GM12874 (cell line): ENCODE measurements around the gene MRPS18B.

Experiments
- TF ChIP-seq, protein P1 (sequence below): IDR thresholded peaks from 2 replicates; pipeline ENCODE4 v1.5.1; 2011; ENCODE audit warnings: low read depth, mild to moderate bottlenecking, control low read depth, low read length, moderate library complexity; ENCODE audit not compliant: insufficient read depth

MRPS18B gene

DNA sequence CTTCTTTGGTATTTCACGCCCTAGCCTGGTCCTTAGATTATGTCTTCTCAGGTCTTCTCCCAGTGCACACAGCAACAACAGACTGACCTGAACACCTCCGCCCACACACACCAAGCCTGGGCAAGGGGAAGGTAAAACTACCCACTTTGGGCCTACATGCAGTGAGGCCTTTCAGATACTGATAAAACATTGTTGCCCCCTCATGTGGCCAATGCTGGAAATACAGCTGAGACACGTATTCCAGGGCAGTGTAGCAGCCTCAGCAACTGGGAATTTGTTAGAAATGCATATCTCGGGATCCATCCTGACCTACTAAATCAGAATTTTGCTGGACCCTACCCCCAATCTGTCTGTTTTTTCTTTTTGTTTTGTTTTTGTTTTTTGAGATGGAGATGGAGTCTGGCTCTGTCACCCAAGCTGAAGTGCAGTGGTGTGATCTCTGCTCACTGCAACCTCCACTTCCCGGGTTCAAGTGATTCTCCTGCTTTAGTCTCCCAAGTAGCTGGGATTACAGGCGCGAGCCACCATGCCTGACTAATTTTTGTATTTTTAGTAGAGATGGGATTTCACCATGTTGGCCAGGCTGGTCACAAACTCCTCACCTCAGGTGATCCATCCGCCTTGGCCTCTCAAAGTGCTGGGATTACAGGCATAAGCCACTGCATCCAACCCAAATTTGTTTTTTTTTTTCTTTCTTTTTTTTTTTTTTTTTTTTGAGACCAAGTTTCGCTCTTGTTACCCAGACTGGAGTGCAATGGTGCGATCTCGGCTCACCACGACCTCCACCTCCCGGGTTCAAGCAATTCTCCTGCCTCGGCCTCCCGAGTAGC is 20.1 kb upstream of the MRPS18B start:
- TF ChIP-seq, protein P1, sequence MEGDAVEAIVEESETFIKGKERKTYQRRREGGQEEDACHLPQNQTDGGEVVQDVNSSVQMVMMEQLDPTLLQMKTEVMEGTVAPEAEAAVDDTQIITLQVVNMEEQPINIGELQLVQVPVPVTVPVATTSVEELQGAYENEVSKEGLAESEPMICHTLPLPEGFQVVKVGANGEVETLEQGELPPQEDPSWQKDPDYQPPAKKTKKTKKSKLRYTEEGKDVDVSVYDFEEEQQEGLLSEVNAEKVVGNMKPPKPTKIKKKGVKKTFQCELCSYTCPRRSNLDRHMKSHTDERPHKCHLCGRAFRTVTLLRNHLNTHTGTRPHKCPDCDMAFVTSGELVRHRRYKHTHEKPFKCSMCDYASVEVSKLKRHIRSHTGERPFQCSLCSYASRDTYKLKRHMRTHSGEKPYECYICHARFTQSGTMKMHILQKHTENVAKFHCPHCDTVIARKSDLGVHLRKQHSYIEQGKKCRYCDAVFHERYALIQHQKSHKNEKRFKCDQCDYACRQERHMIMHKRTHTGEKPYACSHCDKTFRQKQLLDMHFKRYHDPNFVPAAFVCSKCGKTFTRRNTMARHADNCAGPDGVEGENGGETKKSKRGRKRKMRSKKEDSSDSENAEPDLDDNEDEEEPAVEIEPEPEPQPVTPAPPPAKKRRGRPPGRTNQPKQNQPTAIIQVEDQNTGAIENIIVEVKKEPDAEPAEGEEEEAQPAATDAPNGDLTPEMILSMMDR = peak; percentile 78

DNA sequence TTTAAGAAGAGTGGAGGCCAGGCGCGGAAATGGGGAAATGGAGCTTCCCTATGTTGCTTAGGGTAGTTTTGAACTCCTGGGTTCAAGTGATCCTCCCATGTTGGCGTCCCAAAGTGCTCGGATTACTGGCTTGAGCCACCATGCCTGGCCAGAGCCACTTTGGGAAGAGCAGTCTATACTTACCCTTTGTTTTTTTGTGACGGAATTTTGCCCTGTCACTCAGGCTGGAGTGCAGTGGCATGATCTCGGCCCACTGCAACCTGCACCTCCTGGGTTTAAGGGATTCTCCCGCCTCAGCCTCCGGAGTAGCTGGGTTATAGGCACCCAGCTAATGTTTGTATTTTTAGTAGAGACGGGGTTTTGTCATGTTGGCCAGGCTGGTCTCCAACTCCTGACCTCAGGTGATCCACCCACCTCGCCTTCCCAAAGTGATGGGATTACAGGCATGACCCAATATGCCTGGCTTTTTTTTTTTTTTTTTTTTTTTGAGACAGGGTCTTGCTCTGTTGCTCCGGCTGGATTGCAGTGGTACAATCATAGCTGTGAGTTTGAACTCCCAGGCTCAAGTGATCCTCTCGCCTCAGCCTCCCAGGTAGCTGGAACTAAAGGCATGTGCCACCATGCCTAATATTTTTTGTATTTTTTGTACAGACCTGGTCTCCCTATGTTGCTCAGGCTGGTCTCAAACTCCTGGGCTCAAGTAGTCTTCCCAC is 18.6 kb upstream of the MRPS18B start:
- TF ChIP-seq, protein P1 = no peak

DNA sequence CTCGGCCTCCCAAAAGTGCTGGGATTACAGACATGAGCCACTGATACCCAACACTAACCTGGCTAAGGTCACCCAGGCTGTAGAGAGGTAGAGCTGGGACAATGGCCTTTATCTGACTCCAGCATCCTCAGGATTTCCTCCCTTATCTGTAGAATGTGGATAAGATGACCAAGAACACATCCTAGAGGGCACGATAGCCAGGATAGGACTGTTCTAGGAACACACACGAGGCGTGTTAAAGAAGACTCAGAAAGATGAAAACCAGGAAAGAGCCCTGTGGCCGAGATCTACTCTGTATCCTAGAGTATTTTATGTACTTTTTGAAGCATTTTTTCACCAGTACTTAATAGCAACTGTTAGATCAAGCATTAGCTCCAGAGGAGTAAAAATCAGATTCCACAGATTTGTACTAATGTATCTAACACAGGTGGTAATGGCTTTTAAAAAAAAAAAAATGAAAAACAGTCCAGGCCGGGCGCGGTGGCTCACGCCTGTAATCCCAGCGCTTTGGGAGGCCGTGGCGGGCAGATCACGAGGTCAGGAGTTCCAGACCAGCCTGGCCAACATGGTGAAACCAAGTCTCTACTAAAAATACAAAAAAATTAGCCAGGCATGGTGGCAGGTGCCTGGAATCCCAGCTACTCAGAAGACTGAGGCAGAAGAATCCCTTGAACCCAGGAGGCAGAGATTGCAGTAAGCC is 17.9 kb upstream of the MRPS18B start:
- TF ChIP-seq, protein P1 = no peak

DNA sequence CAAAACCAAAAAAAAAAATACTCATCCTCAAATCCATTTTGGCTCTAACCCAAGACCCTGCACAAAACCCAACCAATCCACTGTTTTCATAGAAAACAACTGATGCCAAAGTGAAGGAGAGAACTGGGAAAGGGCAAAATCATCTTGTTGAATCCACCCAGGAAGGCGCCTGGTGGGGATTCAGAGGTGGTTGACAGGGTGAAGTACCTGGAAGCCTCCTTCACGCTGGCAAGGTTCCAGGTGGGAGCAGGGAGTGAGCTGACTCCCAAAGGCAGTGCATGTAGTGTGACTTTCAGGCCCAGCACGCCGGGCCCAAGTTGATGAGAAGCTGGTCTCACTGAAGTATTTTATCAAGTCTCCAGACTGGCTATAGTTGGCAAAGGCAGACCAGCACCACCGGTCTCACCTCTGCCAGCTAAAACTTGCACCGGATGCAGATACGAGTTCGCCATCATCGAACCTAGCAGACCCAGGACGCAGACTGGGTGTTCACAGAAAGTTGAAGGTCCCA is 17.1 kb upstream of the MRPS18B start:
- TF ChIP-seq, protein P1 = no peak

DNA sequence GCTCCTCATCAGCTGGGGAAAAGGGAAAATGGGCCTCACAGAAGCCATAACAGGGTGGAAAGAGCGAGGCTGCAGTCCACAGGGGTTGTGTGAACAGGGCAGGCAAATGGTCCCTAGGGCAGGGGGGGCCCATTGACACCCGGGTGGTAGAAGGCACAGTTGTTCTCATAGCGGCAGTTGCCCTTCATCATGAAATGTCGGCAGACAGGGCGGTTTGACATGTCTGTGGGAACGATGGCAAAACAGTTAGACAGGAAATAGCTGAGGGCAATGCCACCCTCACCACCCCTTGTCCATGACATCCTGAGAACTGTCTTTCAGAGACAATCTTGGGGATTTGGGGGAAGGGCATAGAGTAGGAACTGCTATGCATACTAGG is 16.2 kb upstream of the MRPS18B start:
- TF ChIP-seq, protein P1 = no peak

DNA sequence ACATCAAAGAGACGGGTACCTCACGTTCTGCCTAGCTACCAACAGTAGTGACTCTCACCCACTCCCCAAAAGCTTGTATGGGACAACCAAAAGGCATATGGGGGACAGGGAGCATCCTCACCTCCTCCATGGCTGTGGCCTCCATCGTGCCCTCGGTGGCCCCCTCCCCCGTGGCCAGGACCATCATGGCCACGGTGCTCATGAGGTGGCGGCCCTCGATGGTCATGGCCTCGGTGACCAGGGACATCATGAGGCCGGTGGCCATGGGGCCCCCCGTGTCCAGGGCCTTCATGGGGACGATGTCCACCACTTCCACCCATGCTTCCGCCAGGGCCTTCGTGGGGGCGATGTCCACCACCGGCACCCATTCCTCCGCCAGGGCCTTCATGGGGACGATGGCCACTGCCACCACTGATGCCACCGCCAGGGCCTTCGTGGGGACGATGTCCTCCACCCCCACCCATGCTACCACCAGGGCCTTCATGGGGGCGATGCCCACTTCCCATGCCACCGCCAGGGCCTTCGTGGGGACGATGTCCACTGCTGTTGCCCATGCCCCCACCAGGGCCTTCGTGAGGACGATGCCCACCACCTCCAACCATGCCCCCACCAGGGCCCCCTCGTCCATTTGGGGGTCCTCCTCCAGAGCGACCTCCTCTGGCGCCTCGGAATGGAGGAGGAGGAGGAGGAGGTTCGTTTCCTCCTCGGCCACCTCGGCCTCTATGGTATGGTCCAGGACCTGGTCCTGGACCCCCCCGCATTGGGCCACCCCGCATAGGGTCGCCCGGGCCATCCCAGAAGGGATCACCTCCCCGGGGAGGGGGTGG is 15.6 kb upstream of the MRPS18B start:
- TF ChIP-seq, protein P1 = no peak
